A673 (cell line): ENCODE data around the gene PCDHA2.

Experiments used
- CTCF ChIP-seq: fragments of 300-800, 200-600 bp; sonication (generic); conservative IDR thresholded peaks from 2 replicates; pipeline ENCODE4 v1.5.1; 2017; ENCODE audit warnings: low read depth, mild to moderate bottlenecking, antibody characterized with exemption, low read length, moderate library complexity, mixed read lengths
- EZH2 ChIP-seq: fragments of 200-600 bp; sonication (generic); IDR thresholded peaks from 2 replicates; pipeline ENCODE4 v1.6.1; 2017; ENCODE audit warnings: borderline replicate concordance, low read depth, mild to moderate bottlenecking, mixed read lengths, antibody characterized with exemption, low read length; ENCODE audit not compliant: poor library complexity, severe bottlenecking

GRCh38 chr5:140823475-140823874, 28.8 kb downstream of the PCDHA2 start:
- TF ChIP-seq CTCF (no peak), EZH2 (no peak)
